Measurements from ENCODE around the gene LBP. TPM values are rescaled to one million over a fixed set of nuclear protein-coding genes. Genes with fewer than 3 reads are reported as not detected.
"Not testable (repeated sequence)": the region's sequence is repeated elsewhere in the genome, so short reads cannot be mapped to it uniquely, and the experiment has no call there.

Gene LBP
- total RNA-seq, 1 donor from 2014 or later, result not detected

- Histone ChIP-seq H3K36me3 (ENCODE audit: control insufficient read depth, insufficient read depth, low read length) (no peaks in the 10 kb centered on the region), H3K27me3 (ENCODE audit: control insufficient read depth, insufficient read depth, low read length) (no peaks in the 10 kb centered on the region), H3K4me3 (ENCODE audit: low read depth, low read length) (no peak overlapping the region)
- DNase-seq (ENCODE audit: low read depth), result no peak
- TF ChIP-seq CTCF (IDR thresholded peaks at IDR 0.05; ENCODE audit: insufficient read depth, low read length, severe bottlenecking), result no peak
- no peak for FAIRE-seq
Observed at GRCh38 chr20:38404016-38404415, 57.7 kb downstream of the LBP start.

- Histone ChIP-seq H3K27me3 (ENCODE audit: control insufficient read depth, insufficient read depth, low read length) (no peaks in the 10 kb centered on the region), H3K4me3 (ENCODE audit: low read depth, low read length) (no peak overlapping the region), H3K36me3 (ENCODE audit: control insufficient read depth, insufficient read depth, low read length) (no peaks in the 10 kb centered on the region)
- TF ChIP-seq CTCF (IDR thresholded peaks at IDR 0.05; ENCODE audit: insufficient read depth, low read length, severe bottlenecking), result no peak
- FAIRE-seq, result no peak
- DNase-seq (ENCODE audit: low read depth), result no peak
Observed at GRCh38 chr20:38405132-38405531, 58.9 kb downstream of the LBP start.

GRCh38 chr20:38406476-38406875, 60.2 kb downstream of the LBP start:
- H3K4me3 ChIP-seq (ENCODE audit: low read depth, low read length), result no peak overlapping the region
- DNase-seq (ENCODE audit: low read depth) (no peak), FAIRE-seq (no peak)
- H3K36me3 ChIP-seq (ENCODE audit: control insufficient read depth, insufficient read depth, low read length), result no peaks in the 10 kb centered on the region
- no peaks in the 10 kb centered on the region for H3K27me3 ChIP-seq (ENCODE audit: control insufficient read depth, insufficient read depth, low read length)
- no peak for TF ChIP-seq CTCF (IDR thresholded peaks at IDR 0.05; ENCODE audit: insufficient read depth, low read length, severe bottlenecking)

- no peak for TF ChIP-seq CTCF (IDR thresholded peaks at IDR 0.05; ENCODE audit: insufficient read depth, low read length, severe bottlenecking)
- no peak for DNase-seq (ENCODE audit: low read depth)
- H3K4me3 ChIP-seq (ENCODE audit: low read depth, low read length), result no peak overlapping the region
- no peaks in the 10 kb centered on the region for H3K27me3 ChIP-seq (ENCODE audit: control insufficient read depth, insufficient read depth, low read length)
- no peak for FAIRE-seq
- no peaks in the 10 kb centered on the region for H3K36me3 ChIP-seq (ENCODE audit: control insufficient read depth, insufficient read depth, low read length)
Observed at GRCh38 chr20:38407321-38407720, 61.0 kb downstream of the LBP start.

GRCh38 chr20:38407822-38408221, 61.5 kb downstream of the LBP start:
- DNase-seq (ENCODE audit: low read depth); H3K36me3 ChIP-seq (ENCODE audit: control insufficient read depth, insufficient read depth, low read length); H3K27me3 ChIP-seq (ENCODE audit: control insufficient read depth, insufficient read depth, low read length); FAIRE-seq; H3K4me3 ChIP-seq (ENCODE audit: low read depth, low read length): not testable (repeated sequence)

GRCh38 chr20:38412877-38413577, 66.7 kb downstream of the LBP start:
- Histone ChIP-seq H3K36me3 (ENCODE audit: control insufficient read depth, insufficient read depth, low read length) (peaks cover 4% of the 10 kb centered on the region), H3K27me3 (ENCODE audit: control insufficient read depth, insufficient read depth, low read length) (no peaks in the 10 kb centered on the region), H3K4me3 (ENCODE audit: low read depth, low read length) (no peak overlapping the region)
- DNase-seq (ENCODE audit: low read depth) (no peak), FAIRE-seq (no peak)
- no peak for TF ChIP-seq CTCF (IDR thresholded peaks at IDR 0.05; ENCODE audit: insufficient read depth, low read length, severe bottlenecking)

All from bronchial epithelial cell (primary cell).